ENCODE data around the gene SYNPR. TPM values are rescaled to one million over a fixed set of nuclear protein-coding genes. Genes with fewer than 3 reads are reported as not detected.

SYNPR gene
- total RNA-seq, 4 donors from 2014 or later: 1.7 TPM; not detected in 3

DNA sequence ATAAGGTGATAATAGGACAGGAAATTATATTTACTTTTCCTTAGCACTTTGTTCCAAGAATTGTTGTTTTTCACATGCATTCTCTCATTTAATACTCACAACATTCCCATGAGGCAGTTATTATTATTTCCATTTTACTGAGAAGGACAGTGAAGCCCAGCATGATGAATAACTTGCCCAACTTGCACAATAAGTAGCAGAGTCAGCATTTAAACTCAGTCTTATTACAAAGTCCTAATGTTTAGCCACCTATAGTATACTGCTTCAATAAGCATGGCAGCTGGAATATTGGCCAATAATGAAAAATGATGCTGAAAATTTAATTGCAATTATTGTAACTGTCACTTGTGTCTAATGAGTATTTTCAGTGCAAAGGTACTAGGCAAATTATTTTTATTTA is 45.7 kb downstream of the SYNPR start:
- TF ChIP-seq, protein P1, sequence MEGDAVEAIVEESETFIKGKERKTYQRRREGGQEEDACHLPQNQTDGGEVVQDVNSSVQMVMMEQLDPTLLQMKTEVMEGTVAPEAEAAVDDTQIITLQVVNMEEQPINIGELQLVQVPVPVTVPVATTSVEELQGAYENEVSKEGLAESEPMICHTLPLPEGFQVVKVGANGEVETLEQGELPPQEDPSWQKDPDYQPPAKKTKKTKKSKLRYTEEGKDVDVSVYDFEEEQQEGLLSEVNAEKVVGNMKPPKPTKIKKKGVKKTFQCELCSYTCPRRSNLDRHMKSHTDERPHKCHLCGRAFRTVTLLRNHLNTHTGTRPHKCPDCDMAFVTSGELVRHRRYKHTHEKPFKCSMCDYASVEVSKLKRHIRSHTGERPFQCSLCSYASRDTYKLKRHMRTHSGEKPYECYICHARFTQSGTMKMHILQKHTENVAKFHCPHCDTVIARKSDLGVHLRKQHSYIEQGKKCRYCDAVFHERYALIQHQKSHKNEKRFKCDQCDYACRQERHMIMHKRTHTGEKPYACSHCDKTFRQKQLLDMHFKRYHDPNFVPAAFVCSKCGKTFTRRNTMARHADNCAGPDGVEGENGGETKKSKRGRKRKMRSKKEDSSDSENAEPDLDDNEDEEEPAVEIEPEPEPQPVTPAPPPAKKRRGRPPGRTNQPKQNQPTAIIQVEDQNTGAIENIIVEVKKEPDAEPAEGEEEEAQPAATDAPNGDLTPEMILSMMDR (IDR thresholded peaks at IDR 0.05): no peak
- TF ChIP-seq POLR2A (IDR thresholded peaks at IDR 0.05): no peak
- Histone ChIP-seq H3K4me1 (no peaks in the 10 kb centered on the region), H3K27me3 (no peaks in the 10 kb centered on the region), H3K36me3 (no peaks in the 10 kb centered on the region), H3K4me3 (no peak overlapping the region), H3K9me3 (no peaks in the 10 kb centered on the region), H3K27ac (no peak overlapping the region)
- DNase-seq: no peak
- intact Hi-C loops (cut with DNase I; ENCODE audit: low total_unique reads): no loop called here

DNA sequence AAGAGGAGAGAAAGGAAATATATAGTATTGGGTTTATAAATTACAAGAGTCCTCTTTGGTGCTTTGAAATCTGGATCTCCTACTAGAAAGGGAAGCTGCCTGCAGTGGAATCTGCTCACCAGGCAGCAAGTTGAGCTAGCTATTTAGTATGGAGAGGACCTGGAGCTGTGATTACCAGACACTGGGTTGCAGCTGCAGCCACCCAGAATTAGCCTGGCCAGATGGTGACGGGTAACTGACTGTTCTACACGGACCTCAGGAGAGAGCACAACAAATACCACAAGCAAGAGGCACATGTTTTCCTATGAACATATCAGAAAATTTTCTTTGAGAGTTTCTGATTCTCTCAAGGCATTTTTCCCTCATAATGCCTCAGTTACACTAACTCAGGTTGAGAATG is 46.5 kb downstream of the SYNPR start:
- intact Hi-C loops (cut with DNase I; ENCODE audit: low total_unique reads): no loop called here
- no peak overlapping the region for H3K27ac ChIP-seq
- H3K9me3 ChIP-seq: no peaks in the 10 kb centered on the region
- H3K4me3 ChIP-seq: no peak overlapping the region
- no peak for TF ChIP-seq POLR2A (IDR thresholded peaks at IDR 0.05)
- TF ChIP-seq, protein P1 (IDR thresholded peaks at IDR 0.05): no peak
- H3K27me3 ChIP-seq: no peaks in the 10 kb centered on the region
- DNase-seq: no peak
- no peaks in the 10 kb centered on the region for H3K4me1 ChIP-seq
- no peaks in the 10 kb centered on the region for H3K36me3 ChIP-seq

DNA sequence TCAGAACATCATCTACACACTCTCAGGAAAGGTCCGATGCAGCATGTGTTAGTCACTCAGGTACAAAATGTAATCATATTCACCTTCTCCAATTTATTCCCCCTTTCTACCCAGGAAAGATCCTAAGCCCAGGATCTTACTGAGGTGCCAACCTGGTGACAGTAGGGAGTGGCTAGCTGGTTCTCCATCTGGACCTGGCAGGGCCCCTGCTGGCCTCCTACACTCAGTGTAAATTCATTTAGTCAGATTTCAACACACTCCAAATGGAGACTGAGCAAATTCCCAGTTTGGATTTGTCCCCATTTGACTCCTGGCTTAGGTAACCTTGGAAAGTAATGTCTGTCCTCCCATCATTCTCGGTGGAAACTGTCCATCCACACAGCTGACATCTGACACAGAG is 47.3 kb downstream of the SYNPR start:
- Histone ChIP-seq H3K36me3 (no peaks in the 10 kb centered on the region), H3K9me3 (no peaks in the 10 kb centered on the region), H3K4me1 (no peaks in the 10 kb centered on the region), H3K4me3 (no peak overlapping the region), H3K27ac (no peak overlapping the region), H3K27me3 (no peaks in the 10 kb centered on the region)
- no peak for DNase-seq
- intact Hi-C loops (cut with DNase I; ENCODE audit: low total_unique reads): no loop called here
- TF ChIP-seq, protein P1 (IDR thresholded peaks at IDR 0.05): no peak
- TF ChIP-seq POLR2A (IDR thresholded peaks at IDR 0.05): no peak

DNA sequence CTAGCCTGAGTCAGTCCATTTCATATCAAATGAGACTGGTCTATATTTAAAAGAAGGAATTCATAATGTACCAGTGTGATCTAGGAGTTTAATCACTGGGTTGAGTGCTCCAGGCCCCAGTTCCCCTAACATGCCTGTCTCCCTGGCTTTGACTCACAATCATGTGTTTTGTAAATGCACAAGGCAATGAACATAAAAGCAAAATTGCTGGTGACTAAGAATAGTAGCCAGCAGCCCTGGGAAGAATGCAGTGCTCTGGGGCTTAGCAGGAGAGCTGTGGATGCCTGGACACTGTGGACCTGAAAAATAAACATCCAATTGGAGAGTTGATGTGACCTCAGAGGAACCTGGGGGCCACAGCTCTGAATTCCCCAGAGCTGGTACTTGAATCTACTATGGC is 50.3 kb downstream of the SYNPR start:
- no peaks in the 10 kb centered on the region for H3K4me1 ChIP-seq
- intact Hi-C loops (cut with DNase I; ENCODE audit: low total_unique reads): no loop called here
- no peak overlapping the region for H3K27ac ChIP-seq

DNA sequence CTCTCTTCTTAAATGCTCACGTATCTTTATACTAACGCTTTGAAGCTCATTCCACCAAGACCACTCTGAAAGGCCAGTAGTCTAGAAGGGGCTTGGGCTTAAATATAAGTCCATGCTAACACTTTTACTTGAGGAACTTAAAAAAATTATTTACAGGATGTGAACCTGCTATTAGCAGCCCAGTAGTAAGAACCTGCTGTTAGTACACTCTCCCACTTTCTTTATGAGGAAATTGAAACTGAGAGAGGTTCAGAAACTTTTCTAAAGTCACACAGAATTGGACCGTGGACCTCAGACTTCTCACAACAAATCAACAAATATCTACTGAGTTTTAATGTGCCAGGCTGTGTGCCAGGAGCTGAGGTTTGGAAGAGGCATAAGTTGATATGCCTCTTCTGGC is 53.4 kb downstream of the SYNPR start:
- no peak for TF ChIP-seq POLR2A (IDR thresholded peaks at IDR 0.05)
- TF ChIP-seq, protein P1 (IDR thresholded peaks at IDR 0.05): no peak
- H3K4me1 ChIP-seq: no peaks in the 10 kb centered on the region
- no peaks in the 10 kb centered on the region for H3K36me3 ChIP-seq
- intact Hi-C loops (cut with DNase I; ENCODE audit: low total_unique reads): no loop called here
- no peak for DNase-seq
- no peak overlapping the region for H3K4me3 ChIP-seq
- H3K9me3 ChIP-seq: no peaks in the 10 kb centered on the region
- H3K27ac ChIP-seq: no peak overlapping the region
- H3K27me3 ChIP-seq: no peaks in the 10 kb centered on the region

More for the DNA sequence above, 50.3 kb downstream of the SYNPR start:
- H3K4me3 ChIP-seq: no peak overlapping the region
- TF ChIP-seq POLR2A (IDR thresholded peaks at IDR 0.05): no peak
- TF ChIP-seq, protein P1 (IDR thresholded peaks at IDR 0.05): no peak
- H3K36me3 ChIP-seq: no peaks in the 10 kb centered on the region
- no peak for DNase-seq
- H3K9me3 ChIP-seq: no peaks in the 10 kb centered on the region
- no peaks in the 10 kb centered on the region for H3K27me3 ChIP-seq
